HPDE6-E6E7 (cell line): Measurements from ENCODE around the gene CCNI2.
"Not testable (repeated sequence)": the region's sequence is repeated elsewhere in the genome, so short reads cannot be mapped to it uniquely, and the experiment has no call there.

Experiments
- DNase-seq: peaks from one replicate; pipeline ENCODE4 v3.0.0; 2011; ENCODE audit warnings: missing footprints; ENCODE audit errors: extremely low spot score

CCNI2 gene

GRCh38 chr5:132781029-132781428 lies 33.8 kb downstream of the CCNI2 start:
- no peak for DNase-seq

DNA sequence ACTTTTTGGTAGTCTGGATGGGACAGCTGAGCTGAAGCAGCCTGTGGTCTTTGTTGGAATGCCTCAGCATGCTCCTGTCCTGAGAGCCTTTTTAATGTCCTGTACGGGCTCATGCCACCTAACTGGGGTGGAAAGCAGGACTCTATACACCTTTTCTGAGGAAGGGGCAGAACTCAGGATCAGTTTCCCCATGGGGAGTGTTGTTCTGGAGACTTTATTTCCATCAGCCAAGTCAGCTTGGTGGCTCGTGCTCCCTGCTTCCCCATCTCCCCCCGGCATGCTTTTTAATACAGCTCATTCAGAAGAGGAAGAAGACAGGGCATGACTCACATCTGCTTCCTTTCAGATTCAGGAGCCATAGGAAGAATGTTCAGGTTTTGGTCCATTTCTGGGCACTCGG lies 34.9 kb downstream of the CCNI2 start:
- DNase-seq = no peak

DNA sequence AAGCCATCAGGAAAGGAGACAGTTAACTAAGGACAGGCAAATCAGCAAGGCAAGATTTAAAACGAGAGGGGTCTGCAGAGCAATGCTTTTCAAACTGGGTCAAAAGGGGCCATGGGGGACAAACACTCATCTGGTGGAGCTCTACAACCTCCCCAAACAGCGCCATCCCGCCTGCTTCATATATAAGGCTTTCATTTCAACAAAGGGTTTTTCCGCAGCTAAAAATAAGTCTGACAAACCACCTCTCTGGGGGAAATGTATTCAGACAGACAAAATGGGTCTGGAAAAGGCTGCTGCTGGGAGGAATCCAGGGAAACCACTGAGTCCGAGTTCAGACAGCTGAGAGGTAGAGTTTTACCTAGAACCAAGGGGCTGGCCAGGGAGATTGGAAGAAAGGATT lies 38.1 kb downstream of the CCNI2 start:
- DNase-seq = no peak

DNA sequence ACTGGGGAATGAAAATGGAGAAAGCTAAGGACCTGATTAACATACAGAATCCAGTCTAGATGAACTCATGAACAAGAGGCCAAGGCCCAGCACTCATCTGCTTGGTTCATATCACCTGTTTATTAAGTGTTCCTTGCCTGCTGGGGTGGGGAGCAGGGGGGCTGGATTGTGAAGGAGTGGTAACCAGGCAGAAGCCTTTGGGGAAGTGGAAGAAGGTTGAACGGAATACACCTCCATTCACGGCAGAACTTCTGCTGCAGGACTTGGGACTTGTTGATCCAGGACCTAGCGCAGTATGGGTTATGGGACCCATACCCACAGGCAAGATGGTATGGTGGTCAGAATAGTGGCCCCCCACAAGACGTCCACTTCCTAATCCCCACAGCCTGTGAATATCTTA lies 38.6 kb downstream of the CCNI2 start:
- no peak for DNase-seq

GRCh38 chr5:132787076-132787475 lies 39.9 kb downstream of the CCNI2 start:
- DNase-seq = no peak

DNA sequence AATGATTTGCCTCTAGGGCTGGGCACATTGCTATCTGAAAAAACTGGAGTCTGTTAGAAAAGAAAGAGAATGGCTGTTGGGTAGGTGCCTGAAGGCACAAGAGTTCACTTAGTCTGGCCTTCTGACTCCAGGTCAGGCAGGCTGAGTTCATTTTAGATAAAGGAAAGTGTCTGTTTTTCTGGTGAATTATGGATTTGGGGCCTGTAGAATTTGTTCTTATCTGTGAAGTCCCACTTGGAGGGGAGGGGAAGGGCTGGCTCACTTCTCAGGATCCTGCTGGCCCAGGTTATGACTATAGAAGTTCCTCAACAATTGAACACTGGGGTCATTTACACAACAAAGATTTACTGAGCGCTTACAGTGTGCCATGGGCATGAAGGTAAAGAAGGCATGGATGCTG lies 41.3 kb downstream of the CCNI2 start:
- no peak for DNase-seq

GRCh38 chr5:132788990-132789886 lies 42.0 kb downstream of the CCNI2 start:
- no peak for DNase-seq

DNA sequence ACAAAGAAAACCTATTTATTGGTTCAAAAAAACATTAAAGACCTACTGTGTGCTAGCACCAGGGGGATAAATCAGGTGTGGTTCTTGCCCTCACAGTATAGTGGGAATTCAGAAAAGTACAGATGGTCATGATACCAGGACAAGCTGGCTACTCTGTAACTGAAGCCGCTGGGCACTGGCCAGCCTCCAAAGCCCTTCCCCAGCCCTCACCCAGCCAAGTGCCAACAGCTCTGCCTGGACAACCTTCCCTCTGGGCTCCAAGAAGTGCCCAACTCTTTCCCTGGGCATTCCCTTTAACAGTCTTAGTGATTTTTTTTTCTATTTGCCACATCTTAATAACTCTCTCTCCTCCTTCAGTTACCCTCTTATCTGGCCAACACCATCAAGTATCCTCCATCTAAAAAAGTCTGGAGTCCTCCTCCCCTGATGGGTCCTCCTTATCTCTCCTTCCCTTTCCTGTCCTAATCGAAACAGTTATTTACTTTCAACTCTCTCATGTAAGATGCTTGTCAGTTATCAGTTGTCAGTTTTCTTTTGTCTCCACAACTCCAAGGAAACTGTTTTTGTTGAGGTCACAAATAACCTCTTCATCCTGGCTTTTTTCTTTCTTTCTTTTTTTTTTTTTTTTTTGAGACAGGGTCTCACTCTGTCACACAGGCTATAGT lies 43.1 kb downstream of the CCNI2 start:
- DNase-seq = no peak

DNA sequence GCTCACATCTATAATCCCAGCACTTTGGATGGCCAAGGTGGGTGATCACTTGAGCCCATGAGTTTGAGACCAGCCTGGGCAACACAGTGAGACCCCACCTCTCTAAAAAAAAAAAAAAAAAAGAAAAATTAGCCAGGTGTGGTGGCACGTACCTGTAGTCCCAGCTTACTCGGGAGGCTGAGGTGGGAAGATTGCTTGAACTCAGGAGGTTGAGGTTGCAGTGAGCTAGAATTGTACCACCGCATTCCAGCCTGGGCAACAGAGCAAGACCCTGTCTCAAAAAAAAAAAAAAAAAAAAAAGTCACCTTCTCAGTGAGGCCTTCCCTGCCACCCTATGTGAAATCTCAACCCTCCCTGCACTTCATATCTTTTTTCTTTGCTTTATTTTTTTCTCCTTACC lies 43.8 kb downstream of the CCNI2 start:
- no peak for DNase-seq

DNA sequence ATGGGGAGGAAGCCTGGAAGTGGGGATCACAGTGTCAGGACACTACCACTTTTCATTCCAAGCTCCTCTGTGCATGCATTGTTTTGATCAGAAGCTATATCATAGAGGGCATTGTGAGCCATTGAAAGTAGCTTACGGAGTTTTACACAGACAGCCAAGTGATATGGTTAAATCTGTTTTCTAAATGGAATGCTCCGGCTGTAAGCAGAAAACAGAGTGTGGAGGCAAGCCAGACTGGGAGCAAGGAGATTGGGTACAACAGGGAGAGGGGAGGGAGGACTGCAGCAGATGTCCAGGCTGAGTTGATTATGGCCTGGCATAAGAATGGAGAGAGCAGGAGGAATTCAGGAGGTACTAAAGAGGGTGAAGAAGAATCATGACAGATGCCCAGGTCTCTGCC lies 50.4 kb downstream of the CCNI2 start:
- no peak for DNase-seq

DNA sequence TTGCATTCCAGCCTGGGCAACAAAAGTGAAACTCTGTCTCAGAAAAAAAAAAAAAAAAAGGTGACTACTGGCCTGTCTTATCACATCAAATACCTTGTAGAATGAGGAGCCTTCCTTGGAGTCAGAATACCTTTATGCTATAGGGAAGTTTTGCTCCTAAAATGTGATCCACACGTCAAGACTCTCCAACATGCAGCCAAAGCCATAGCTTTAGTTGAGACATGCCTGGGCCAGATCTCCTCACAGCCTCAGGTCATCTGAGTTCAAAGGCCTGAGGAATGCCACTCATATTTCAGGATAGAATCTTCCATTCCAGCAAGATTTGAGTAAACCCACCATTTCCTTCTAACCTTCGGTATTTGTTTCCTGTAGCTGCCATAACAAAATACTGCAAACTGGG lies 52.2 kb downstream of the CCNI2 start:
- DNase-seq = no peak

DNA sequence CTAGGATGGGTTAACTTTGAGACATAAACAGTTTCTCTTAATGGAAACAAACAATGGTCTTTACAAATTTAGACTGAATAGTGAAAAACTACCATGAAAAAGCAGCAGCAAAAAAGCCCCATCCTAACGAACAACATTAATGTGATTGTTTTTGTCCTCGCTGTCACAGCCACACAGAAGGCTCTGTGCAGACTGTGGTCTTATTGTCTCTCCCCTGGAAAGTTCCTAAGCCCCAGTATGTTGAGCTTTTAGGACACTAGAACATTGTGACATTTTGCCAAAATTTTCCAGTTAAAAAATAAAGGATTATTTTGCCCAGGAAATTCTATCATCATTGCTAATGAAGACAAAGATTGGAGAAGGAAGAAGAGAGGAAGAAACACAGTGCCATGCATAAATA lies 53.3 kb downstream of the CCNI2 start:
- DNase-seq = no peak

DNA sequence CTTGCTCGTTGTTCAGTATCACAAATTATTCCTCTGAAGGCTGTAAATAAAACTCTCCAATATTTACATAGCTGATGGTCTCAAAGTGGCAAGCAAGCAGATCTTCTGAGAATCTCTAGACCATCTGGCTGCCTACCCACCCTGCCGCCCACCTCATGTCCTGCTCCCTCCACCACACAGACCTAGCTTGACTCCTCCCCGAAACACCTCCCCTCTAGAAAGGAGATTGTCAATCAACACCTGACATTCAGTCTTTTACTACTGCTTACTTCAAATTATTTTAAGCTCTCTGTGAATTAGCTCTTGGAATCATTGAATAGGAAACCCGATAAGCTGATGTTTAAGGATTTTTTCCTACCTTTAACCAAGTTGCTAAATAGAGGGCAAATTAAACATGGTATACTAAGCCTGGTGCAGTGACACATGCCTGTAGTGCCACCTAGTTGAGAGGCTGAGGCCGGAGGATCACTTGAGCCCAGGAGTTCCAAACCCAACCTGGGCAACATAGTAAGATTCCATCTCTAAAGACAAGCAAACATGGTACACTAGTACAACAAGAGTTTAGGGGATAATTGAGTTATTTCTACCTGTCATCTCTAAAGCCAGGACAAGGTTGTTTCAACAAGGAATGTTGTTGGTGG lies 54.9 kb downstream of the CCNI2 start:
- DNase-seq = no peak

DNA sequence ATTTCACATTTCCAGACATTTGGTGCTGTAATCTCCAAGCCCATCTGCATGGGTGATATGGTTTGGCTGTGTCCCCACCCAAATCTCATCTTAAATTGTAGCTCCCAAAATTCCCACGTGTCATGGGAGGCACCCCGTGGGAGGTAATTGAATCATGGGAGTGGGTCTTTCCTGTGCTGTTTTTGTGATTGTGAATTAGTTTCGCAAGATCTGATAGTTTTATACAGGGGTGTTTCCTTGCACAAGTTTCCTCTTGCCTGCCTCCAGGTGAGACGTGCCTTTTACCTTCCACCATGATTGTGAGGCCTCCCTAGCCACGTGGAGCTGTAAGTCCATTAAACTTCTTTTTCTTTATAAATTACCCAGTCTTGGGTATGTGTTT lies 55.5 kb downstream of the CCNI2 start:
- not testable (repeated sequence) for DNase-seq
